Neuronal stem cell (in vitro differentiated cells): Measurements from ENCODE around the gene ENG.

ENCODE experiments used
- DNase-seq: peaks from one replicate; pipeline ENCODE4 v3.0.0-alpha.2; 2013; ENCODE audit warnings: low spot score
- H2AFZ ChIP-seq: one replicate; pipeline ENCODE4 v1.6.1; 2013; ENCODE audit warnings: mild to moderate bottlenecking, low read length, inconsistent platforms
- H2AK5ac ChIP-seq: 2 replicates; pipeline ENCODE4 v1.6.1; 2013; ENCODE audit warnings: low read depth, mild to moderate bottlenecking, inconsistent platforms, low read length, moderate library complexity, mixed read lengths
- H2BK120ac ChIP-seq: 2 replicates; pipeline ENCODE4 v1.6.1; 2013; ENCODE audit warnings: low read depth, mild to moderate bottlenecking, inconsistent platforms, low read length, moderate library complexity, mixed read lengths
- H2BK12ac ChIP-seq: one replicate; pipeline ENCODE4 v1.6.1; 2013; ENCODE audit warnings: low read length, inconsistent platforms
- H2BK15ac ChIP-seq: 2 replicates; pipeline ENCODE4 v1.6.1; 2013; ENCODE audit warnings: mild to moderate bottlenecking, low read length, inconsistent platforms, mixed read lengths
- H2BK5ac ChIP-seq: one replicate; pipeline ENCODE4 v1.6.1; 2013; ENCODE audit warnings: inconsistent platforms, mild to moderate bottlenecking, low read length, moderate library complexity
- H3K14ac ChIP-seq: one replicate; pipeline ENCODE4 v1.6.1; 2013; ENCODE audit warnings: low read length, inconsistent platforms
- H3K18ac ChIP-seq: 2 replicates; pipeline ENCODE4 v1.6.1; 2013; ENCODE audit warnings: low read length, inconsistent platforms
- H3K23ac ChIP-seq: 2 replicates; pipeline ENCODE4 v1.6.1; 2013; ENCODE audit warnings: low read depth, mild to moderate bottlenecking, mixed read lengths, low read length, inconsistent platforms; ENCODE audit not compliant: poor library complexity
- H3K27ac ChIP-seq: replicated peaks from 3 replicates; pipeline ENCODE4 v1.5.1; 2013; ENCODE audit warnings: low read length, inconsistent platforms
- H3K27me3 ChIP-seq, 3 experiments: 2 replicates each; pipeline ENCODE4 v1.6.1; 2013; ENCODE audit warnings: low read length in 3 of 3, mild to moderate bottlenecking in 2 of 3, inconsistent platforms in 1 of 3, low read depth in 1 of 3, mixed read lengths in 1 of 3, moderate library complexity in 1 of 3; ENCODE audit not compliant: control insufficient read depth in 3 of 3, insufficient read depth in 3 of 3
- H3K36me3 ChIP-seq, 2 donors: replicated peaks in 1 of 2; 2 replicates each; pipeline ENCODE4 v1.6.1; 2013; ENCODE audit warnings: low read length in 2 of 2; ENCODE audit not compliant: control insufficient read depth in 2 of 2, insufficient read depth in 2 of 2
- H3K4ac ChIP-seq: 2 replicates; pipeline ENCODE4 v1.6.1; 2013; ENCODE audit warnings: inconsistent platforms, mild to moderate bottlenecking, low read length, moderate library complexity
- H3K4me1 ChIP-seq, 2 donors: 1 replicate in 1 of 2; 2 replicates in 1 of 2; pipeline ENCODE4 v1.6.1; 2013; ENCODE audit warnings: low read length in 2 of 2, low read depth in 1 of 2; ENCODE audit not compliant: control insufficient read depth in 2 of 2, insufficient read depth in 1 of 2
- H3K4me2 ChIP-seq: one replicate; pipeline ENCODE4 v1.6.1; 2013; ENCODE audit warnings: mild to moderate bottlenecking, low read length, inconsistent platforms; ENCODE audit not compliant: insufficient read depth, poor library complexity, severe bottlenecking
- H3K4me3 ChIP-seq, 2 donors: 2 replicates each; pipeline ENCODE4 v1.5.1; 2013; ENCODE audit warnings: low read length in 2 of 2, mild to moderate bottlenecking in 2 of 2, inconsistent platforms in 1 of 2, moderate library complexity in 1 of 2
- H3K79me1 ChIP-seq: one replicate; pipeline ENCODE4 v1.6.1; 2013; ENCODE audit warnings: low read depth, mild to moderate bottlenecking, inconsistent platforms, low read length, moderate library complexity
- H3K9ac ChIP-seq: one replicate; pipeline ENCODE4 v1.6.1; 2013; ENCODE audit warnings: mild to moderate bottlenecking, low read depth, low read length, inconsistent platforms; ENCODE audit not compliant: poor library complexity
- H3K9me3 ChIP-seq, 2 donors: replicated peaks in 1 of 2; 2 replicates each; pipeline versions ENCODE3 to v1.6.1; 2013; ENCODE audit warnings: low read length in 2 of 2, mild to moderate bottlenecking in 2 of 2, inconsistent platforms in 1 of 2, low read depth in 1 of 2, mixed read lengths in 1 of 2, moderate library complexity in 1 of 2; ENCODE audit not compliant: control insufficient read depth in 2 of 2, insufficient read depth in 1 of 2
- H4K8ac ChIP-seq: one replicate; pipeline ENCODE4 v1.6.1; 2013; ENCODE audit warnings: low read depth, mild to moderate bottlenecking, inconsistent platforms, low read length, moderate library complexity
- H4K91ac ChIP-seq: one replicate; pipeline ENCODE4 v1.6.1; 2013; ENCODE audit warnings: low read length, low read depth, mild to moderate bottlenecking, inconsistent platforms; ENCODE audit not compliant: poor library complexity
- WGBS, 2 donors: extraction: QIAGEN DNeasy Blood & Tissue Kit; methylation state at CpG; one replicate each; pipeline ENCODE4 v1.1.7; 2013; ENCODE audit warnings: missing lambda C conversion rate in 2 of 2, mixed read lengths in 1 of 2; ENCODE audit not compliant: insufficient read length in 2 of 2, insufficient replicate concordance in 1 of 2; ENCODE audit errors: extremely low coverage in 2 of 2; 5-methylcytosine and 5-hydroxymethylcytosine counted together

The ENG gene

DNA sequence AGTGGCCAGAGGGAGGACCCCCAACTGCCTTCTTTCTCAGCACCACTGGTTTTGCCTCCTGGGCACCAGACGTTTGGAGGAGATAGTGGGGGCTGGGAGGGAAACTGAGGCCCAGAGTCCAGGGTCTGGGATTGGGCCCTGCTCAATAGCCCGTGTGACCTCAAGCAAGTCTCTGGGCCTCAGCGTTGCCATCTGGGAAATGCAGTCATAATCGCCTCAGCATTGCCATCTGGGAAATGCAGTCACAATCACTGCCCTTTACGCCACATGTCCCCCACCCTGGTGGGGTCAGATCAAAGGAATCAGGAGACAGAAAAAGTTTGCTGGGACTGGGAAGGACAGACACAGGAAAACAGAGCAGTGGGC is 77.6 kb downstream of the ENG start:
- no peak overlapping the region for H3K27ac ChIP-seq
- H4K8ac ChIP-seq: no peak overlapping the region
- H3K4me1 ChIP-seq: peaks cover 10 to 15% of the 10 kb centered on the region in 2 donors
- peak overlapping the region; percentile 22 for H4K91ac ChIP-seq
- no peak overlapping the region for H3K23ac ChIP-seq
- peak overlapping the region; percentile 85 for H3K14ac ChIP-seq
- no peak overlapping the region for H3K9ac ChIP-seq
- H3K4me3 ChIP-seq: no peak overlapping the region
- no peak overlapping the region for H3K4ac ChIP-seq
- no peak overlapping the region for H3K4me2 ChIP-seq
- WGBS, 2 donors: no CpG with 5 or more reads among the region's 5 CpGs
- H3K27me3 ChIP-seq: peaks cover 0 to 18% (median 0%) of the 10 kb centered on the region in 3 experiments
- no peaks in the 10 kb centered on the region for H3K79me1 ChIP-seq
- no peak overlapping the region for H3K18ac ChIP-seq
- no peak overlapping the region for H2BK120ac ChIP-seq
- H2BK5ac ChIP-seq: no peak overlapping the region
- H2AK5ac ChIP-seq: no peak overlapping the region
- H3K36me3 ChIP-seq: no peaks in the 10 kb centered on the region
- peak overlapping the region; percentile 40 for H2BK15ac ChIP-seq
- H2BK12ac ChIP-seq: no peak overlapping the region
- H2AFZ ChIP-seq: peak overlapping the region; percentile 70
- H3K9me3 ChIP-seq: no peaks in the 10 kb centered on the region
- DNase-seq: no peak

- H4K8ac ChIP-seq: no peak overlapping the region
- peaks cover 0 to 14% (median 0%) of the 10 kb centered on the region in 3 experiments for H3K27me3 ChIP-seq
- no peak overlapping the region for H3K4me2 ChIP-seq
- H3K18ac ChIP-seq: peak overlapping the region; percentile 89
- no CpG with 5 or more reads among the region's 15 CpGs for WGBS, 2 donors
- peak overlapping the region; percentile 68 for H2AK5ac ChIP-seq
- peak overlapping the region; percentile 22 for H4K91ac ChIP-seq
- H2AFZ ChIP-seq: peak overlapping the region; percentile 70
- peak overlapping the region; percentile 40 for H2BK15ac ChIP-seq
- H2BK5ac ChIP-seq: peak overlapping the region; percentile 43
- H3K36me3 ChIP-seq: no peaks in the 10 kb centered on the region
- H3K4me1 ChIP-seq: peaks cover 13 to 17% of the 10 kb centered on the region in 2 donors
- no peaks in the 10 kb centered on the region for H3K9me3 ChIP-seq
- peak overlapping the region; percentile 47 for H3K23ac ChIP-seq
- H3K4ac ChIP-seq: no peak overlapping the region
- no peaks in the 10 kb centered on the region for H3K79me1 ChIP-seq
- no peak overlapping the region for H2BK12ac ChIP-seq
- no peak overlapping the region for H3K4me3 ChIP-seq
- H3K27ac ChIP-seq: no peak overlapping the region
- H3K9ac ChIP-seq: peak overlapping the region; percentile 75
- H2BK120ac ChIP-seq: peak overlapping the region; percentile 47
- DNase-seq: no peak
- H3K14ac ChIP-seq: peak overlapping the region; percentile 85
Measured at GRCh38 chr9:127776195-127776923, 78.1 kb downstream of the ENG start.

GRCh38 chr9:127773981-127774380 is 80.5 kb downstream of the ENG start:
- peak overlapping the region; percentile 35 for H3K18ac ChIP-seq
- peaks cover 14 to 21% of the 10 kb centered on the region in 2 donors for H3K4me1 ChIP-seq
- no peaks in the 10 kb centered on the region for H3K36me3 ChIP-seq
- H2BK120ac ChIP-seq: no peak overlapping the region
- H3K9ac ChIP-seq: no peak overlapping the region
- H2BK15ac ChIP-seq: no peak overlapping the region
- no peak overlapping the region for H4K91ac ChIP-seq
- no peak for DNase-seq
- no peak overlapping the region for H3K4me3 ChIP-seq
- H3K4ac ChIP-seq: no peak overlapping the region
- no peak overlapping the region for H2BK12ac ChIP-seq
- no peak overlapping the region for H2BK5ac ChIP-seq
- peak overlapping the region; percentile 60 for H2AK5ac ChIP-seq
- no peak overlapping the region for H3K4me2 ChIP-seq
- H3K27ac ChIP-seq: no peak overlapping the region
- H3K23ac ChIP-seq: peak overlapping the region; percentile 49
- H2AFZ ChIP-seq: no peak overlapping the region
- peaks cover 0 to 11% (median 0%) of the 10 kb centered on the region in 3 experiments for H3K27me3 ChIP-seq
- no peak overlapping the region for H4K8ac ChIP-seq
- no CpG with 5 or more reads among the region's 10 CpGs for WGBS, 2 donors
- peak overlapping the region; percentile 84 for H3K14ac ChIP-seq
- no peaks in the 10 kb centered on the region for H3K9me3 ChIP-seq
- no peaks in the 10 kb centered on the region for H3K79me1 ChIP-seq

- H3K18ac ChIP-seq: no peak overlapping the region
- no peak overlapping the region for H4K91ac ChIP-seq
- no peak overlapping the region for H3K23ac ChIP-seq
- no peak overlapping the region for H3K4me2 ChIP-seq
- H3K4ac ChIP-seq: no peak overlapping the region
- DNase-seq: no peak
- no peak overlapping the region for H3K4me3 ChIP-seq
- H3K9ac ChIP-seq: no peak overlapping the region
- no peak overlapping the region for H2BK120ac ChIP-seq
- WGBS, 2 donors: no CpG with 5 or more reads among the region's 3 CpGs
- no peaks in the 10 kb centered on the region for H3K9me3 ChIP-seq
- H2AK5ac ChIP-seq: no peak overlapping the region
- no peak overlapping the region for H4K8ac ChIP-seq
- H3K14ac ChIP-seq: no peak overlapping the region
- no peak overlapping the region for H2BK12ac ChIP-seq
- no peak overlapping the region for H2BK5ac ChIP-seq
- no peak overlapping the region for H2BK15ac ChIP-seq
- H3K27ac ChIP-seq: no peak overlapping the region
- no peaks in the 10 kb centered on the region for H3K36me3 ChIP-seq
- no peak overlapping the region for H2AFZ ChIP-seq
- no peaks in the 10 kb centered on the region for H3K79me1 ChIP-seq
- peaks cover 0 to 10% (median 0%) of the 10 kb centered on the region in 3 experiments for H3K27me3 ChIP-seq
- H3K4me1 ChIP-seq: peaks cover 14 to 19% of the 10 kb centered on the region in 2 donors
Measured at GRCh38 chr9:127773272-127773671, 81.2 kb downstream of the ENG start.
